Osteoblast (primary cell): Measurements from ENCODE around the gene CNRIP1. TPM values are rescaled to one million over a fixed set of nuclear protein-coding genes. Genes with fewer than 3 reads are reported as not detected.
A peak's percentile ranks its signal among the peaks of the same experiment; 100 is the strongest.

ENCODE experiments used
- DNase-seq: peaks from one replicate; pipeline ENCODE4 v3.0.0; 2011; ENCODE audit warnings: low spot score, mixed read lengths; ENCODE audit not compliant: insufficient read length; ENCODE audit errors: missing footprints
- H2AFZ ChIP-seq: 2 replicates; pipeline ENCODE4 v1.6.0; 2011; ENCODE audit warnings: mild to moderate bottlenecking, low read length
- H3K27ac ChIP-seq: 2 replicates; pipeline ENCODE4 v1.5.1; 2011; ENCODE audit warnings: mild to moderate bottlenecking, low read depth, low read length, moderate library complexity
- H3K27me3 ChIP-seq: 2 replicates; pipeline ENCODE4 v1.6.0; 2012; ENCODE audit warnings: mild to moderate bottlenecking, control low read depth, inconsistent platforms, low read length, moderate library complexity; ENCODE audit not compliant: insufficient read depth
- H3K36me3 ChIP-seq: 2 replicates; pipeline ENCODE4 v1.5.1; 2011; ENCODE audit warnings: mild to moderate bottlenecking, low read length, control low read depth, moderate library complexity; ENCODE audit not compliant: insufficient read depth
- H3K4me1 ChIP-seq: 2 replicates; pipeline ENCODE4 v1.5.1; 2011; ENCODE audit warnings: mild to moderate bottlenecking, low read length, control low read depth, moderate library complexity; ENCODE audit not compliant: insufficient read depth
- H3K4me2 ChIP-seq: 2 replicates; pipeline ENCODE4 v1.6.0; 2011; ENCODE audit warnings: mild to moderate bottlenecking, low read length; ENCODE audit not compliant: insufficient read depth
- H3K4me3 ChIP-seq: fragments of 200-600 bp; sonication (generic); 3 replicates; pipeline ENCODE4 v1.5.1; 2012; ENCODE audit warnings: mild to moderate bottlenecking, low read length, inconsistent platforms; ENCODE audit not compliant: insufficient read depth
- H3K79me2 ChIP-seq: 2 replicates; pipeline ENCODE4 v1.6.0; 2012; ENCODE audit warnings: mild to moderate bottlenecking, low read length, control low read depth, inconsistent platforms; ENCODE audit not compliant: insufficient read depth
- H3K9me3 ChIP-seq: 2 replicates; pipeline ENCODE4 v1.5.1; 2011; ENCODE audit warnings: low read depth, low read length, control low read depth
- H4K20me1 ChIP-seq: 2 replicates; pipeline ENCODE4 v1.6.0; 2012; ENCODE audit warnings: mild to moderate bottlenecking, low read length, control low read depth; ENCODE audit not compliant: insufficient read depth
- total RNA-seq: library from RNA; depleted of rRNA; stranded (reverse); fragments of >200 nt; gene quantifications from 2 replicates; pipeline ENCODE4 v1.2.3, GENCODE V29; 2012
- TF ChIP-seq, protein P1 (sequence below): IDR thresholded peaks from 2 replicates; pipeline ENCODE4 v1.5.1; 2011; ENCODE audit warnings: mild to moderate bottlenecking, low read depth, low read length, moderate library complexity; ENCODE audit errors: extremely low read depth

CNRIP1 gene
- total RNA-seq, 1 donor = 43.4 TPM

DNA sequence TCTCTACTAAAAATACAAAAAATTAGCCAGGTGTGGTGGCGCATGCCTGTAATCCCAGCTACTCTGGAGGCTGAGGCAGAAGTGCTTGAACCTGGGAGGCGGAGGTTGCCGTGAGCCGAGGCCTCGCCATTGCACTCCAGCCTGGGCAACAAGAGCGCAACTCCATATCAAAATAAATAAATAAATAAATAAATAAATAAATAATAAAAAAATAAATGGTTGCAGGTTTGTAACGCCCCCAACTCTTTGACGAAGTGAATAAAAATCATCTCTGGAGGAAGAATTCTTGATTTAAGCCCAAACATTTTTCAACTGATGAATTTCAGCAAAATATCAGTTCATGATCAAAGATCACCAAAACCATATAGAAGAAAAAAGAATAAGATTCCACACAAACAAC, 13.3 kb upstream of the CNRIP1 start:
- H3K4me1 ChIP-seq = peaks cover 15% of the 10 kb centered on the region
- TF ChIP-seq, protein P1, sequence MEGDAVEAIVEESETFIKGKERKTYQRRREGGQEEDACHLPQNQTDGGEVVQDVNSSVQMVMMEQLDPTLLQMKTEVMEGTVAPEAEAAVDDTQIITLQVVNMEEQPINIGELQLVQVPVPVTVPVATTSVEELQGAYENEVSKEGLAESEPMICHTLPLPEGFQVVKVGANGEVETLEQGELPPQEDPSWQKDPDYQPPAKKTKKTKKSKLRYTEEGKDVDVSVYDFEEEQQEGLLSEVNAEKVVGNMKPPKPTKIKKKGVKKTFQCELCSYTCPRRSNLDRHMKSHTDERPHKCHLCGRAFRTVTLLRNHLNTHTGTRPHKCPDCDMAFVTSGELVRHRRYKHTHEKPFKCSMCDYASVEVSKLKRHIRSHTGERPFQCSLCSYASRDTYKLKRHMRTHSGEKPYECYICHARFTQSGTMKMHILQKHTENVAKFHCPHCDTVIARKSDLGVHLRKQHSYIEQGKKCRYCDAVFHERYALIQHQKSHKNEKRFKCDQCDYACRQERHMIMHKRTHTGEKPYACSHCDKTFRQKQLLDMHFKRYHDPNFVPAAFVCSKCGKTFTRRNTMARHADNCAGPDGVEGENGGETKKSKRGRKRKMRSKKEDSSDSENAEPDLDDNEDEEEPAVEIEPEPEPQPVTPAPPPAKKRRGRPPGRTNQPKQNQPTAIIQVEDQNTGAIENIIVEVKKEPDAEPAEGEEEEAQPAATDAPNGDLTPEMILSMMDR = no peak
- no peaks in the 10 kb centered on the region for H3K27me3 ChIP-seq
- no peak overlapping the region for H3K4me2 ChIP-seq
- DNase-seq = no peak
- H2AFZ ChIP-seq = no peak overlapping the region
- no peaks in the 10 kb centered on the region for H3K36me3 ChIP-seq
- no peaks in the 10 kb centered on the region for H4K20me1 ChIP-seq
- H3K27ac ChIP-seq = no peak overlapping the region
- no peaks in the 10 kb centered on the region for H3K9me3 ChIP-seq
- no peaks in the 10 kb centered on the region for H3K79me2 ChIP-seq
- no peak overlapping the region for H3K4me3 ChIP-seq

DNA sequence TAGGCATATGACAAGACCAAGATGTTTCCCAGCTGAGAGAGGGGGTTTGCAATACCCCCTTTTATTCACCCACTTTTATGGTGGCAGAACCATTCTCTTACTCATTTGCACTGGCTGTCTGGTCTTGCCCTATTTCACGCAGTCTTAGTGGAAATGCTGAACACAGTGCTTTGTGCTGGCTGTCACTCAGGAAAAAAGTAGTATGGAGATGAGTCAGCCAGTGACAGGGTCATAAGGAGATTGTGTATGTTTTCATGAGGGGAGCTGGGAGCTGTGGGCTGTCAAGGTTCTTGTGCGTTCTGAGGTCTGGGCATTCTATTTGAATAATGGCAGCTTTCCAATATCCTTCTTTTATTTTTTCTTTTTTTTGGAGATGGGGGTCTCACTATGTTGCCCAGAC, 10.9 kb upstream of the CNRIP1 start:
- no peak overlapping the region for H3K27ac ChIP-seq
- no peaks in the 10 kb centered on the region for H3K27me3 ChIP-seq
- no peaks in the 10 kb centered on the region for H4K20me1 ChIP-seq
- TF ChIP-seq, protein P1 = no peak
- H2AFZ ChIP-seq = no peak overlapping the region
- no peaks in the 10 kb centered on the region for H3K36me3 ChIP-seq
- no peaks in the 10 kb centered on the region for H3K79me2 ChIP-seq
- H3K9me3 ChIP-seq = no peaks in the 10 kb centered on the region
- peaks cover 10% of the 10 kb centered on the region for H3K4me1 ChIP-seq
- H3K4me2 ChIP-seq = peak overlapping the region; percentile 11
- peak; percentile 80 for DNase-seq
- no peak overlapping the region for H3K4me3 ChIP-seq

DNA sequence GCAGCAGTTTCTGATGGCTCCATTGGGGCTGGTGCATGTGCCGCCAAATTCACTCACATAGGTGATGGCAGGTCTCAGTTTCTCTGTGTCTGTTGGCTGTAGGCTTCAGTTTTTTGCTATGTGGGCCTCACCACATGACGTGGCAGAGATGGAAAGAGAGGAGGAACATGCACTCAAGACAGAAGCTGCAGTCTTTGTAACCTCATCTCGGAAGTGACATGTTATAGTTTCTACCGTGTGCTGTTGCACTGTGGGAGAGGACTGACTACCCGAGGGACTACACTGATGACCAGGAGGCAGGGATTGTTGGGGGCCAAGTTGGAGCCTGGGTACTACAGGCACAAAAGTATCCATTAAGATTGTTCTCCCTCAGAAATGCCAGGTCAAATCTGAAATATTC, 9.2 kb upstream of the CNRIP1 start:
- no peaks in the 10 kb centered on the region for H3K27me3 ChIP-seq
- no peak for DNase-seq
- no peak overlapping the region for H2AFZ ChIP-seq
- H3K27ac ChIP-seq = no peak overlapping the region
- H3K79me2 ChIP-seq = no peaks in the 10 kb centered on the region
- H3K36me3 ChIP-seq = no peaks in the 10 kb centered on the region
- H3K4me1 ChIP-seq = peaks cover 10% of the 10 kb centered on the region
- H3K9me3 ChIP-seq = no peaks in the 10 kb centered on the region
- H3K4me2 ChIP-seq = no peak overlapping the region
- H3K4me3 ChIP-seq = no peak overlapping the region
- TF ChIP-seq, protein P1 = no peak
- no peaks in the 10 kb centered on the region for H4K20me1 ChIP-seq

DNA sequence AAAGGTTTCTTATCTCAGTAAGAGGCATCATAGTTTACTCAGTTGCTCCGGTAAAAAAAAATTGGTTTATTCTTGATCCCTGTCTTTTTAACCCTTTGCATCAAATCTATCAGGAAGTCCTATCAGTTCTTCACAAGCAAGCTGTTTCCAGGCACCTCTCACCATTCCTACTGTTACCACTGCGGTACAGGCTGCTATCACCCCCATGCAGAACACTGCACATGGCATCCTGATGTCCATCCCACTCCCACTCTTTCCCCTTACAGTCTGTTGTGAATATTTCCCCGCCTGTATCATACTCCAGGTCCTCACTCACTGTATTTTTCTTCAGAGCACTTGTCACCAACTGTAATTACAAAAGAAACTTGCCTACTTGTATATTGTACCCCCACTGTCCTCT, 5.3 kb upstream of the CNRIP1 start:
- Histone ChIP-seq H3K36me3 (no peaks in the 10 kb centered on the region), H3K79me2 (peaks cover 4% of the 10 kb centered on the region), H2AFZ (no peak overlapping the region), H3K9me3 (no peaks in the 10 kb centered on the region), H3K4me3 (no peak overlapping the region), H3K4me2 (no peak overlapping the region), H4K20me1 (no peaks in the 10 kb centered on the region), H3K27me3 (no peaks in the 10 kb centered on the region), H3K27ac (no peak overlapping the region), H3K4me1 (peaks cover 5% of the 10 kb centered on the region)
- TF ChIP-seq, protein P1 = no peak
- no peak for DNase-seq
